Renal cortex interstitium (tissue), 3 donors: ENCODE results near the gene NLRP1. TPM values are rescaled to one million over a fixed set of nuclear protein-coding genes. Genes with fewer than 3 reads are reported as not detected.

ENCODE experiments used
- polyA plus RNA-seq, 3 donors: library from polyadenylated mRNA; unstranded; fragments of 120-200 nt; gene quantifications; one replicate each; pipeline ENCODE4 v1.2.1, GENCODE V29; 2013; ENCODE audit not compliant: insufficient read length in 3 of 3

NLRP1 gene
- polyA plus RNA-seq, 3 donors, result 39.9 to 62.1 (median 49.1) TPM

Other genes starting within 250 kb of the NLRP1 start
- 10 to 100 TPM; 66.3 to 77.4 (median 74.0) TPM for gene NUP88, start 164.8 kb downstream of the NLRP1 start, polyA plus RNA-seq
- 10 to 100 TPM; 64.0 to 86.9 (median 64.2) TPM for gene RPAIN, start 164.3 kb downstream of the NLRP1 start, polyA plus RNA-seq
- gene C1QBP, start 145.4 kb downstream of the NLRP1 start, polyA plus RNA-seq, result 100 to 1,000 TPM; 139 to 166 (median 157) TPM
- gene DHX33, start 115.5 kb downstream of the NLRP1 start, polyA plus RNA-seq, result 10 to 100 TPM; 17.6 to 21.2 (median 20.1) TPM
- gene DERL2, start 98.3 kb downstream of the NLRP1 start, polyA plus RNA-seq, result 10 to 100 TPM; 80.0 to 87.4 (median 85.0) TPM
- gene MIS12, start 97.9 kb downstream of the NLRP1 start, polyA plus RNA-seq, result 10 to 100 TPM; 36.7 to 43.6 (median 43.5) TPM